Osteoblast (primary cell): ENCODE measurements around the gene FSIP2. TPM values are rescaled to one million over a fixed set of nuclear protein-coding genes. Genes with fewer than 3 reads are reported as not detected.
A peak's percentile ranks its signal among the peaks of the same experiment; 100 is the strongest.

ENCODE experiments used
- DNase-seq: peaks from one replicate; pipeline ENCODE4 v3.0.0; 2011; ENCODE audit warnings: low spot score, mixed read lengths; ENCODE audit not compliant: insufficient read length; ENCODE audit errors: missing footprints
- H2AFZ ChIP-seq: 2 replicates; pipeline ENCODE4 v1.6.0; 2011; ENCODE audit warnings: mild to moderate bottlenecking, low read length
- H3K27ac ChIP-seq: 2 replicates; pipeline ENCODE4 v1.5.1; 2011; ENCODE audit warnings: mild to moderate bottlenecking, low read depth, low read length, moderate library complexity
- H3K27me3 ChIP-seq: 2 replicates; pipeline ENCODE4 v1.6.0; 2012; ENCODE audit warnings: mild to moderate bottlenecking, control low read depth, inconsistent platforms, low read length, moderate library complexity; ENCODE audit not compliant: insufficient read depth
- H3K36me3 ChIP-seq: 2 replicates; pipeline ENCODE4 v1.5.1; 2011; ENCODE audit warnings: mild to moderate bottlenecking, low read length, control low read depth, moderate library complexity; ENCODE audit not compliant: insufficient read depth
- H3K4me1 ChIP-seq: 2 replicates; pipeline ENCODE4 v1.5.1; 2011; ENCODE audit warnings: mild to moderate bottlenecking, low read length, control low read depth, moderate library complexity; ENCODE audit not compliant: insufficient read depth
- H3K4me2 ChIP-seq: 2 replicates; pipeline ENCODE4 v1.6.0; 2011; ENCODE audit warnings: mild to moderate bottlenecking, low read length; ENCODE audit not compliant: insufficient read depth
- H3K4me3 ChIP-seq: fragments of 200-600 bp; sonication (generic); 3 replicates; pipeline ENCODE4 v1.5.1; 2012; ENCODE audit warnings: mild to moderate bottlenecking, low read length, inconsistent platforms; ENCODE audit not compliant: insufficient read depth
- H3K79me2 ChIP-seq: 2 replicates; pipeline ENCODE4 v1.6.0; 2012; ENCODE audit warnings: mild to moderate bottlenecking, low read length, control low read depth, inconsistent platforms; ENCODE audit not compliant: insufficient read depth
- H3K9me3 ChIP-seq: 2 replicates; pipeline ENCODE4 v1.5.1; 2011; ENCODE audit warnings: low read depth, low read length, control low read depth
- H4K20me1 ChIP-seq: 2 replicates; pipeline ENCODE4 v1.6.0; 2012; ENCODE audit warnings: mild to moderate bottlenecking, low read length, control low read depth; ENCODE audit not compliant: insufficient read depth
- CTCF ChIP-seq: IDR thresholded peaks from 2 replicates; pipeline ENCODE4 v1.5.1; 2011; ENCODE audit warnings: mild to moderate bottlenecking, low read depth, low read length, moderate library complexity; ENCODE audit errors: extremely low read depth
- total RNA-seq: library from RNA; depleted of rRNA; stranded (reverse); fragments of >200 nt; gene quantifications from 2 replicates; pipeline ENCODE4 v1.2.3, GENCODE V29; 2012

FSIP2 gene
- total RNA-seq, 1 donor, result under 0.01 TPM

DNA sequence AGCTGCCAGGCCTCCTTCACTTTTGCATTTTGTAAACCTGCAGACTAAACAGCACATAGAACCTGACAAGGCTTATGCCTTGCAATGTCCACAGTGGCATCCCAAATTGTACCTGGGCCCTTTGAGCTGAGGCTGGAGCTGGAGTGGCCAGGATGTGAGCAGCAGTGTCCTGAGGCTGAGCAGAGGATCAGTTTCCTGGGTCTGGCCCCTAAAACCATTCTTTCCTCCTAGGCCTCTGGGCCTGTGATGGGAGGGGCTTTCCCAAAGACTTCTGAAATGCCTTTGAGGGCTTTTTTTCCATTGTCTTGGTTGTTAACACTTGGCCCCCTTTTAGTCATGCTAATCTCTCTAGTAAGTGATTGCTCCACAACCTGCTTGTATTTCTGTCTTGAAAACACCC is 32.8 kb downstream of the FSIP2 start:
- H3K27ac ChIP-seq, result no peak overlapping the region
- H3K9me3 ChIP-seq, result peaks cover 2% of the 10 kb centered on the region
- H3K27me3 ChIP-seq, result no peaks in the 10 kb centered on the region
- no peaks in the 10 kb centered on the region for H3K79me2 ChIP-seq
- no peak overlapping the region for H3K4me3 ChIP-seq
- TF ChIP-seq CTCF, result no peak
- no peak for DNase-seq
- H3K36me3 ChIP-seq, result no peaks in the 10 kb centered on the region
- no peak overlapping the region for H3K4me2 ChIP-seq
- no peaks in the 10 kb centered on the region for H3K4me1 ChIP-seq
- H4K20me1 ChIP-seq, result no peaks in the 10 kb centered on the region
- no peak overlapping the region for H2AFZ ChIP-seq

DNA sequence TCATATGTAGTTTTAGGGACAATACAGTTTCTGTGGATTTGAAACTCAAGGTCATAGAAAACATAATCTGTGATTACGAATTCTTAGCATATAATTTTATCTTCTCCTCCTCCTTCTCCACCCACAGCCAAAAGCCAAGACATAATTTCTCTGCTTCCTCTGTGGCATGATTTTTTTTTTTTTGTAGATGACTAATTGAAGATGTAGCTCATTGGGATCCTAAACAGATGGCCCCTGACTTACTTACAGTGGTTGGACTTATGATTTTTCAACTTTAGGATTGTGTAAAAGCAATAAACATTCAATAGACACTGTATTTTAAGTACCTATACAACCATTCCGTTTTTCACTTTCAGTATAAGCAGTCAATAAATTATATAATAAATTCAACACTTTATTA is 42.3 kb downstream of the FSIP2 start:
- Histone ChIP-seq H3K36me3 (no peaks in the 10 kb centered on the region), H2AFZ (no peak overlapping the region), H3K27ac (no peak overlapping the region), H3K4me2 (no peak overlapping the region), H3K4me3 (no peak overlapping the region), H3K79me2 (no peaks in the 10 kb centered on the region), H3K4me1 (no peaks in the 10 kb centered on the region), H3K9me3 (no peaks in the 10 kb centered on the region), H4K20me1 (no peaks in the 10 kb centered on the region), H3K27me3 (no peaks in the 10 kb centered on the region)
- no peak for DNase-seq
- TF ChIP-seq CTCF, result no peak

GRCh38 chr2:185782223-185782769 is 43.7 kb downstream of the FSIP2 start:
- Histone ChIP-seq H3K36me3 (no peaks in the 10 kb centered on the region), H3K4me1 (no peaks in the 10 kb centered on the region), H3K27me3 (no peaks in the 10 kb centered on the region), H4K20me1 (no peaks in the 10 kb centered on the region), H3K4me3 (no peak overlapping the region), H2AFZ (no peak overlapping the region), H3K4me2 (no peak overlapping the region), H3K27ac (no peak overlapping the region), H3K9me3 (no peaks in the 10 kb centered on the region), H3K79me2 (no peaks in the 10 kb centered on the region)
- no peak for TF ChIP-seq CTCF
- peak; percentile 21 for DNase-seq

DNA sequence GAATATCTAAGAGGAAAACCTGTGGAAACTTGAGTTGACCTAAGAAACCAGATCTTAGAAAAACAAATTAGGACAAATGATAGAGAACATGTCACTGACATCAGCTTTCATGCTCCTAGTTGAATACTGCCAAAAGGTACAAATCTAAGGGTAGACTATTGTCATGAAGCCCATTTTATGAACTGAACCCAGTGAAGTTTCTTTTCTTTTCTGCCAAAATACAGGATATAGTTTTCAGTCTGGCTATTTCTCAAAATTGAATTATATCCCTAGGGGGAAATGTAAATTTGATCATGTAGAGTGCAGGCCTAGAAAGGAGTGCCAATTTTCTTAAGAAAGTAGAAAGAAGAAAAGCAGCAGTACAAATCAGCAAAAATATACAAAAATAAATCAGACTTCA is 46.6 kb downstream of the FSIP2 start:
- no peak for TF ChIP-seq CTCF
- H3K27me3 ChIP-seq, result no peaks in the 10 kb centered on the region

More for the DNA sequence above, 46.6 kb downstream of the FSIP2 start:
- H3K79me2 ChIP-seq, result no peaks in the 10 kb centered on the region
- no peaks in the 10 kb centered on the region for H3K4me1 ChIP-seq
- no peak overlapping the region for H3K27ac ChIP-seq
- H2AFZ ChIP-seq, result no peak overlapping the region
- no peaks in the 10 kb centered on the region for H3K36me3 ChIP-seq
- no peaks in the 10 kb centered on the region for H3K9me3 ChIP-seq
- no peak overlapping the region for H3K4me2 ChIP-seq
- DNase-seq, result no peak
- H3K4me3 ChIP-seq, result no peak overlapping the region
- H4K20me1 ChIP-seq, result no peaks in the 10 kb centered on the region
